GM23338 (cell line): Measurements from ENCODE around the gene ANKRD44. TPM values are rescaled to one million over a fixed set of nuclear protein-coding genes. Genes with fewer than 3 reads are reported as not detected.

Experiments
- ATAC-seq: fragments of 200-7000 bp; cut with Tn5 transposase; 3 replicates; pipeline ENCODE4 v1.9.1; 2020
- DNase-seq: peaks from one replicate; pipeline ENCODE4 v3.0.0-alpha.2; 2015; ENCODE audit warnings: low spot score
- H2AFZ ChIP-seq: fragments of 200-600 bp; sonication (generic); 2 replicates; pipeline ENCODE4 v1.8.0; 2016; ENCODE audit warnings: antibody characterized with exemption, mild to moderate bottlenecking, moderate library complexity
- H3F3A ChIP-seq: fragments of 200-600 bp; sonication (generic); replicated peaks from 2 replicates; pipeline ENCODE4 v1.8.0; 2017; ENCODE audit warnings: antibody characterized with exemption, mixed run types, low read depth
- H3K27ac ChIP-seq: fragments of 200-600 bp; sonication (generic); 2 replicates; pipeline ENCODE4 v1.6.1; 2016; ENCODE audit warnings: low read depth
- H3K27me3 ChIP-seq: fragments of 200-600 bp; sonication (generic); 2 replicates; pipeline ENCODE4 v1.8.0; 2016; ENCODE audit warnings: mild to moderate bottlenecking, mixed run types, moderate library complexity; ENCODE audit not compliant: insufficient read depth
- H3K36me3 ChIP-seq: fragments of 200-600 bp; sonication (generic); 2 replicates; pipeline ENCODE4 v1.8.0; 2016; ENCODE audit warnings: mild to moderate bottlenecking; ENCODE audit not compliant: insufficient read depth
- H3K4me1 ChIP-seq: fragments of 200-600 bp; sonication (generic); 2 replicates; pipeline ENCODE4 v1.8.0; 2016; ENCODE audit warnings: mild to moderate bottlenecking, moderate library complexity; ENCODE audit not compliant: insufficient read depth
- H3K4me2 ChIP-seq: fragments of 200-600 bp; sonication (generic); 2 replicates; pipeline ENCODE4 v1.7.1; 2017; ENCODE audit warnings: mixed run types
- H3K4me3 ChIP-seq: fragments of 200-600 bp; sonication (generic); 2 replicates; pipeline ENCODE4 v1.6.1; 2016; ENCODE audit warnings: mixed run types
- H3K79me2 ChIP-seq: fragments of 200-600 bp; sonication (generic); replicated peaks from 2 replicates; pipeline ENCODE4 v1.8.0; 2017; ENCODE audit warnings: mild to moderate bottlenecking; ENCODE audit not compliant: insufficient read depth
- H3K9me2 ChIP-seq: fragments of 200-600 bp; sonication (generic); 2 replicates; pipeline ENCODE4 v1.8.0; 2017; ENCODE audit not compliant: insufficient read depth
- H4K20me1 ChIP-seq: fragments of 200-600 bp; sonication (generic); replicated peaks from 2 replicates; pipeline ENCODE4 v1.8.0; 2017; ENCODE audit warnings: mild to moderate bottlenecking; ENCODE audit not compliant: insufficient read depth
- H3K27ac Mint-ChIP-seq: 2 replicates; pipeline ENCODE4 v1.8.0; 2020; ENCODE audit warnings: inconsistent platforms, mild to moderate bottlenecking, moderate library complexity, mixed read lengths
- H3K27me3 Mint-ChIP-seq: 3 replicates; pipeline ENCODE4 v1.8.0; 2022; ENCODE audit warnings: low read depth, mild to moderate bottlenecking, moderate library complexity, mixed read lengths, inconsistent platforms; ENCODE audit not compliant: insufficient read depth, poor library complexity
- H3K36me3 Mint-ChIP-seq: 3 replicates; pipeline ENCODE4 v1.8.0; 2021; ENCODE audit warnings: low read depth, mild to moderate bottlenecking, inconsistent platforms, moderate library complexity, mixed read lengths
- H3K4me1 Mint-ChIP-seq: 3 replicates; pipeline ENCODE4 v1.8.0; 2020; ENCODE audit warnings: mild to moderate bottlenecking, inconsistent platforms, mixed read lengths
- H3K4me3 Mint-ChIP-seq: 3 replicates; pipeline ENCODE4 v1.8.0; 2021; ENCODE audit warnings: moderate library complexity, mild to moderate bottlenecking, inconsistent platforms, mixed read lengths
- H3K9me3 Mint-ChIP-seq: 3 replicates; pipeline ENCODE4 v1.8.0; 2020; ENCODE audit warnings: moderate library complexity, mild to moderate bottlenecking, inconsistent platforms, mixed read lengths
- CTCF ChIP-seq, 2 experiments: fragments of 200-600 bp in 1 of 2; sonication (generic) in 1 of 2; conservative IDR thresholded peaks; 2 replicates each; pipeline versions ENCODE4 v1.5.1 to v1.6.1; 2016 to 2017; ENCODE audit warnings: antibody characterized with exemption in 2 of 2, low read depth in 2 of 2, mild to moderate bottlenecking in 2 of 2, moderate library complexity in 1 of 2
- JUNB ChIP-seq: IDR thresholded peaks from one replicate; pipeline ENCODE4 v1.6.1; 2016; ENCODE audit warnings: antibody characterized with exemption; ENCODE audit not compliant: unreplicated experiment
- NANOG ChIP-seq: IDR thresholded peaks from 2 replicates; pipeline ENCODE4 v1.6.1; 2016; ENCODE audit warnings: antibody characterized with exemption, borderline replicate concordance
- STAT1 ChIP-seq: IDR thresholded peaks from one replicate; pipeline ENCODE4 v1.6.1; 2016; ENCODE audit warnings: antibody characterized with exemption; ENCODE audit not compliant: unreplicated experiment
- ZNF331 ChIP-seq: fragments of 250-450 bp; sonication (Bioruptor Pico); IDR thresholded peaks from 2 replicates; pipeline ENCODE4 v1.5.0; 2020; ENCODE audit warnings: low read depth, mild to moderate bottlenecking, moderate library complexity
- polyA plus RNA-seq: library from polyadenylated mRNA; unstranded; fragments of >200 nt; fragmentation: Nextera tagmentation; extraction: Ambion mirVana; gene quantifications from 2 replicates; pipeline ENCODE4 v1.2.1, GENCODE V29; 2016
- total RNA-seq: library from RNA; depleted of rRNA; stranded (reverse); fragments of >200 nt; shearing (Covaris generic); gene quantifications from 2 replicates; pipeline ENCODE4 v1.2.3, GENCODE V29; 2014
- TF ChIP-seq, protein P1 (sequence below): fragments of 250-450 bp; sonication (Bioruptor Pico); IDR thresholded peaks from 2 replicates; pipeline ENCODE4 v1.5.0; 2020; ENCODE audit warnings: mild to moderate bottlenecking, moderate library complexity
- TF ChIP-seq, protein P2 (sequence below): IDR thresholded peaks from 2 replicates; pipeline ENCODE4 v1.6.1; 2016; ENCODE audit warnings: antibody characterized with exemption

The ANKRD44 gene
- total and polyA plus RNA-seq, 2 experiments from 2014 or later: 0.44 to 0.56 TPM

- Mint-ChIP-seq H3K4me3 (no peak overlapping the region), H3K9me3 (no peaks in the 10 kb centered on the region), H3K36me3 (no peaks in the 10 kb centered on the region), H3K27me3 (peaks cover 2% of the 10 kb centered on the region), H3K4me1 (no peaks in the 10 kb centered on the region), H3K27ac (no peak overlapping the region)
- Histone ChIP-seq H3K79me2 (no peaks in the 10 kb centered on the region), H3K9me2 (no peaks in the 10 kb centered on the region), H3K36me3 (no peaks in the 10 kb centered on the region), H4K20me1 (no peaks in the 10 kb centered on the region), H3K27me3 (no peaks in the 10 kb centered on the region), H3K4me1 (no peaks in the 10 kb centered on the region), H3K4me3 (no peak overlapping the region), H3K4me2 (no peak overlapping the region), H2AFZ (no peak overlapping the region), H3F3A (no peaks in the 10 kb centered on the region), H3K27ac (no peak overlapping the region)
- TF ChIP-seq NANOG: no peak
- TF ChIP-seq JUNB: no peak
- TF ChIP-seq STAT1: no peak
- no peak for DNase-seq
- no peak for ATAC-seq
Observed at GRCh38 chr2:197208024-197208423, 102.6 kb downstream of the ANKRD44 start.

DNA sequence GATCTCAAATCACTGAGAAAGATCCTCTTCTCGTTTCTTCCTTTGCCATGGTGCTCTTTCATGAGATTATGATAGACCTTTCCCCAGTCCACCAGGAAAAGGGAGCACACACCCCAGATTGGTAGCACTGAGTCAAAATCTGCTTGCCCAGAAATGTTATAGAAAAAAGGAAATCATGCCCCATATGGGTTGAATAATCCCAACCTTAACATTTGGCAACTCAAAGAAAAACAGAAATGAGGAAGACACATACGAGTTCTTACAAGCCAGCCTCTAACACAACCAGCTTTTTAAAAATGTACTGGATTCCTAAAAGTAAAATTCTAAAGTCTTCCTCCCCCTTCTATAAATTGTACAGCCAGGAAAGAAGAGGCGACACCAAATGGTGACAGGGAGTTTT, 103.0 kb downstream of the ANKRD44 start:
- DNase-seq (no peak), ATAC-seq (no peak)
- Histone ChIP-seq H3K79me2 (no peaks in the 10 kb centered on the region), H3K4me3 (no peak overlapping the region), H4K20me1 (no peaks in the 10 kb centered on the region), H2AFZ (0 out of 2 replicates have a peak overlapping the region, but pooled peaks have one; percentile 52), H3K4me2 (no peak overlapping the region), H3K27ac (no peak overlapping the region), H3K27me3 (no peaks in the 10 kb centered on the region), H3F3A (no peaks in the 10 kb centered on the region), H3K9me2 (no peaks in the 10 kb centered on the region), H3K4me1 (no peaks in the 10 kb centered on the region), H3K36me3 (no peaks in the 10 kb centered on the region)
- Mint-ChIP-seq H3K4me1 (no peaks in the 10 kb centered on the region), H3K27me3 (peaks cover 2% of the 10 kb centered on the region), H3K27ac (no peak overlapping the region), H3K36me3 (no peaks in the 10 kb centered on the region), H3K9me3 (no peaks in the 10 kb centered on the region), H3K4me3 (no peak overlapping the region)
- TF ChIP-seq ZNF331 (CRISPR knock-in tag) (no peak), CTCF (conservative IDR thresholded peaks at IDR 0.05; ENCODE audit: low read depth in 2 of 2) (no peak), STAT1 (no peak), NANOG (no peak), JUNB (no peak)
- TF ChIP-seq, protein P1, sequence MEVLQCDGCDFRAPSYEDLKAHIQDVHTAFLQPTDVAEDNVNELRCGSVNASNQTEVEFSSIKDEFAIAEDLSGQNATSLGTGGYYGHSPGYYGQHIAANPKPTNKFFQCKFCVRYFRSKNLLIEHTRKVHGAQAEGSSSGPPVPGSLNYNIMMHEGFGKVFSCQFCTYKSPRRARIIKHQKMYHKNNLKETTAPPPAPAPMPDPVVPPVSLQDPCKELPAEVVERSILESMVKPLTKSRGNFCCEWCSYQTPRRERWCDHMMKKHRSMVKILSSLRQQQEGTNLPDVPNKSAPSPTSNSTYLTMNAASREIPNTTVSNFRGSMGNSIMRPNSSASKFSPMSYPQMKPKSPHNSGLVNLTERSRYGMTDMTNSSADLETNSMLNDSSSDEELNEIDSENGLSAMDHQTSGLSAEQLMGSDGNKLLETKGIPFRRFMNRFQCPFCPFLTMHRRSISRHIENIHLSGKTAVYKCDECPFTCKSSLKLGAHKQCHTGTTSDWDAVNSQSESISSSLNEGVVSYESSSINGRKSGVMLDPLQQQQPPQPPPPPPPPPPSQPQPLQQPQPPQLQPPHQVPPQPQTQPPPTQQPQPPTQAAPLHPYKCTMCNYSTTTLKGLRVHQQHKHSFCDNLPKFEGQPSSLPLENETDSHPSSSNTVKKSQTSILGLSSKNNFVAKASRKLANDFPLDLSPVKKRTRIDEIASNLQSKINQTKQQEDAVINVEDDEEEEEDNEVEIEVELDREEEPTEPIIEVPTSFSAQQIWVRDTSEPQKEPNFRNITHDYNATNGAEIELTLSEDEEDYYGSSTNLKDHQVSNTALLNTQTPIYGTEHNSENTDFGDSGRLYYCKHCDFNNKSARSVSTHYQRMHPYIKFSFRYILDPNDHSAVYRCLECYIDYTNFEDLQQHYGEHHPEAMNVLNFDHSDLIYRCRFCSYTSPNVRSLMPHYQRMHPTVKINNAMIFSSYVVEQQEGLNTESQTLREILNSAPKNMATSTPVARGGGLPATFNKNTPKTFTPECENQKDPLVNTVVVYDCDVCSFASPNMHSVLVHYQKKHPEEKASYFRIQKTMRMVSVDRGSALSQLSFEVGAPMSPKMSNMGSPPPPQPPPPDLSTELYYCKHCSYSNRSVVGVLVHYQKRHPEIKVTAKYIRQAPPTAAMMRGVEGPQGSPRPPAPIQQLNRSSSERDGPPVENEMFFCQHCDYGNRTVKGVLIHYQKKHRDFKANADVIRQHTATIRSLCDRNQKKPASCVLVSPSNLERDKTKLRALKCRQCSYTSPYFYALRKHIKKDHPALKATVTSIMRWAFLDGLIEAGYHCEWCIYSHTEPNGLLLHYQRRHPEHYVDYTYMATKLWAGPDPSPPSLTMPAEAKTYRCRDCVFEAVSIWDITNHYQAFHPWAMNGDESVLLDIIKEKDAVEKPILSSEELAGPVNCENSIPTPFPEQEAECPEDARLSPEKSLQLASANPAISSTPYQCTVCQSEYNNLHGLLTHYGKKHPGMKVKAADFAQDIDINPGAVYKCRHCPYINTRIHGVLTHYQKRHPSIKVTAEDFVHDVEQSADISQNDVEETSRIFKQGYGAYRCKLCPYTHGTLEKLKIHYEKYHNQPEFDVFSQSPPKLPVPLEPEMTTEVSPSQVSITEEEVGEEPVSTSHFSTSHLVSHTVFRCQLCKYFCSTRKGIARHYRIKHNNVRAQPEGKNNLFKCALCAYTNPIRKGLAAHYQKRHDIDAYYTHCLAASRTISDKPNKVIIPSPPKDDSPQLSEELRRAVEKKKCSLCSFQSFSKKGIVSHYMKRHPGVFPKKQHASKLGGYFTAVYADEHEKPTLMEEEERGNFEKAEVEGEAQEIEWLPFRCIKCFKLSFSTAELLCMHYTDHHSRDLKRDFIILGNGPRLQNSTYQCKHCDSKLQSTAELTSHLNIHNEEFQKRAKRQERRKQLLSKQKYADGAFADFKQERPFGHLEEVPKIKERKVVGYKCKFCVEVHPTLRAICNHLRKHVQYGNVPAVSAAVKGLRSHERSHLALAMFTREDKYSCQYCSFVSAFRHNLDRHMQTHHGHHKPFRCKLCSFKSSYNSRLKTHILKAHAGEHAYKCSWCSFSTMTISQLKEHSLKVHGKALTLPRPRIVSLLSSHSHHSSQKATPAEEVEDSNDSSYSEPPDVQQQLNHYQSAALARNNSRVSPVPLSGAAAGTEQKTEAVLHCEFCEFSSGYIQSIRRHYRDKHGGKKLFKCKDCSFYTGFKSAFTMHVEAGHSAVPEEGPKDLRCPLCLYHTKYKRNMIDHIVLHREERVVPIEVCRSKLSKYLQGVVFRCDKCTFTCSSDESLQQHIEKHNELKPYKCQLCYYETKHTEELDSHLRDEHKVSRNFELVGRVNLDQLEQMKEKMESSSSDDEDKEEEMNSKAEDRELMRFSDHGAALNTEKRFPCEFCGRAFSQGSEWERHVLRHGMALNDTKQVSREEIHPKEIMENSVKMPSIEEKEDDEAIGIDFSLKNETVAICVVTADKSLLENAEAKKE (CRISPR knock-in tag): no peak
- TF ChIP-seq, protein P2, sequence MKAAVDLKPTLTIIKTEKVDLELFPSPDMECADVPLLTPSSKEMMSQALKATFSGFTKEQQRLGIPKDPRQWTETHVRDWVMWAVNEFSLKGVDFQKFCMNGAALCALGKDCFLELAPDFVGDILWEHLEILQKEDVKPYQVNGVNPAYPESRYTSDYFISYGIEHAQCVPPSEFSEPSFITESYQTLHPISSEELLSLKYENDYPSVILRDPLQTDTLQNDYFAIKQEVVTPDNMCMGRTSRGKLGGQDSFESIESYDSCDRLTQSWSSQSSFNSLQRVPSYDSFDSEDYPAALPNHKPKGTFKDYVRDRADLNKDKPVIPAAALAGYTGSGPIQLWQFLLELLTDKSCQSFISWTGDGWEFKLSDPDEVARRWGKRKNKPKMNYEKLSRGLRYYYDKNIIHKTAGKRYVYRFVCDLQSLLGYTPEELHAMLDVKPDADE: no peak
